HG03025 (cell line): ENCODE measurements around the gene NTN1.

Source experiments
- ATAC-seq: cut with Tn5 transposase; IDR thresholded peaks from one replicate; pipeline ENCODE4 v1.9.1; 2021; ENCODE audit warnings: mild to moderate bottlenecking, moderate library complexity; ENCODE audit not compliant: unreplicated experiment, low FRiP score

NTN1 gene

GRCh38 chr17:9004132-9004960 lies 17.0 kb upstream of the NTN1 start:
- no peak for ATAC-seq

GRCh38 chr17:9004961-9005285 lies 16.4 kb upstream of the NTN1 start:
- no peak for ATAC-seq

GRCh38 chr17:9006175-9006767 lies 15.0 kb upstream of the NTN1 start:
- ATAC-seq, result no peak

- ATAC-seq, result no peak
These were observed 14.1 kb upstream of the NTN1 start for GRCh38 chr17:9007052-9007714.

- no peak for ATAC-seq
These were observed 12.2 kb upstream of the NTN1 start for GRCh38 chr17:9009096-9009495.

- ATAC-seq, result no peak
These were observed 11.6 kb upstream of the NTN1 start for GRCh38 chr17:9009737-9010136.

- ATAC-seq, result no peak
These were observed 10.3 kb upstream of the NTN1 start for GRCh38 chr17:9011001-9011400.

- ATAC-seq, result no peak
These were observed 4.3 kb upstream of the NTN1 start for GRCh38 chr17:9016941-9017552.

- ATAC-seq, result no peak
These were observed 2.6 kb upstream of the NTN1 start for GRCh38 chr17:9018726-9019125.

- no peak for ATAC-seq
These were observed 1.1 kb upstream of the NTN1 start for GRCh38 chr17:9020096-9020823.

- no peak for ATAC-seq
These were observed 519 bp upstream of the NTN1 start for GRCh38 chr17:9020824-9021157.

GRCh38 chr17:9021992-9022572 lies 772 bp downstream of the NTN1 start:
- ATAC-seq, result no peak

- no peak for ATAC-seq
These were observed 1.5 kb downstream of the NTN1 start for GRCh38 chr17:9022573-9023391.

- no peak for ATAC-seq
These were observed 2.3 kb downstream of the NTN1 start for GRCh38 chr17:9023392-9024218.

- no peak for ATAC-seq
These were observed 3.2 kb downstream of the NTN1 start for GRCh38 chr17:9024497-9024896.

GRCh38 chr17:9026741-9027140 lies 5.4 kb downstream of the NTN1 start:
- no peak for ATAC-seq

- no peak for ATAC-seq
These were observed 7.1 kb downstream of the NTN1 start for GRCh38 chr17:9028202-9028987.

GRCh38 chr17:9028988-9029570 lies 7.8 kb downstream of the NTN1 start:
- ATAC-seq, result no peak
